LNCAP (cell line): ENCODE results near the gene TSPAN9.

ENCODE experiments used
- TF ChIP-seq, protein P1 (sequence below): fragments of 450-650 bp; IDR thresholded peaks from 2 replicates; pipeline ENCODE4 v1.5.1; 2017; ENCODE audit warnings: mild to moderate bottlenecking

TSPAN9 gene

GRCh38 chr12:3145033-3145432, 67.9 kb downstream of the TSPAN9 start:
- TF ChIP-seq, protein P1, sequence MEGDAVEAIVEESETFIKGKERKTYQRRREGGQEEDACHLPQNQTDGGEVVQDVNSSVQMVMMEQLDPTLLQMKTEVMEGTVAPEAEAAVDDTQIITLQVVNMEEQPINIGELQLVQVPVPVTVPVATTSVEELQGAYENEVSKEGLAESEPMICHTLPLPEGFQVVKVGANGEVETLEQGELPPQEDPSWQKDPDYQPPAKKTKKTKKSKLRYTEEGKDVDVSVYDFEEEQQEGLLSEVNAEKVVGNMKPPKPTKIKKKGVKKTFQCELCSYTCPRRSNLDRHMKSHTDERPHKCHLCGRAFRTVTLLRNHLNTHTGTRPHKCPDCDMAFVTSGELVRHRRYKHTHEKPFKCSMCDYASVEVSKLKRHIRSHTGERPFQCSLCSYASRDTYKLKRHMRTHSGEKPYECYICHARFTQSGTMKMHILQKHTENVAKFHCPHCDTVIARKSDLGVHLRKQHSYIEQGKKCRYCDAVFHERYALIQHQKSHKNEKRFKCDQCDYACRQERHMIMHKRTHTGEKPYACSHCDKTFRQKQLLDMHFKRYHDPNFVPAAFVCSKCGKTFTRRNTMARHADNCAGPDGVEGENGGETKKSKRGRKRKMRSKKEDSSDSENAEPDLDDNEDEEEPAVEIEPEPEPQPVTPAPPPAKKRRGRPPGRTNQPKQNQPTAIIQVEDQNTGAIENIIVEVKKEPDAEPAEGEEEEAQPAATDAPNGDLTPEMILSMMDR: no peak

DNA sequence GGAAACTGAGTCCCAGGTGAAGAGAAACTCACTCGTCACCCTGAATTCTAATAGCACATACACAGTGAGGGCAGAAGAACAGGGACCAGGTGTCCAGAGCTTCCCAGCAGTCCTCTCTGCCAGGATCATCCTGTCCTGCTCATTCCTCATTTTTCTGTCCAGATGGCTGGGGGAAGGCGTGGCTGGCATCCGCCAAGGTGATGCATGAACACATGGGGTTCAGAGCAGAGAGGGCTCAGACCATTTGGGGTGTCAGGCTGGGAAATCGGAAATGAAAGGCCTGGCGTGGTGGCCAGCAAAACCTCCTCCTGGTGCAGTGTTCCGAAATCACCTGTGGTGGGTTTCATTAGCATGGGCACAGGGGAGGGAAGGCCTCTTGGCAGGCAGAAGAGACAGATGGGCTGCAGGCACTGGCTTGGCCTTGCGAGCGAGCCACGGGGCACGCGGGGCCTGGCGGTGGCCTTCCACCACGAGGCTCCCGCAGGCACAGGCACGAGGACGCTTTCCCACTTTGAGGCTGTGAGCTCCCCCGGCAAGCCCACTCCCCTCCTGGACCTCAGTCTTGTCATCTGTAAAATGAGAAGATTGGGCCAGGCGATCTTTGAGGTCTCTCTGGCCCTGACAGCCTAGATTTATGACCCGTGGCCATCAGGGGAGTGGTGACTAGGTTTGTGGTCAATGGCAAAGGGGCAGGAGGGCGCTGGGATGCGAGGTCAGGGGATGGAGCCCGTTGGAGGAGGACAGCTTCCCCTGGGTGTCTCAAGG, 68.5 kb downstream of the TSPAN9 start:
- TF ChIP-seq, protein P1: no peak

DNA sequence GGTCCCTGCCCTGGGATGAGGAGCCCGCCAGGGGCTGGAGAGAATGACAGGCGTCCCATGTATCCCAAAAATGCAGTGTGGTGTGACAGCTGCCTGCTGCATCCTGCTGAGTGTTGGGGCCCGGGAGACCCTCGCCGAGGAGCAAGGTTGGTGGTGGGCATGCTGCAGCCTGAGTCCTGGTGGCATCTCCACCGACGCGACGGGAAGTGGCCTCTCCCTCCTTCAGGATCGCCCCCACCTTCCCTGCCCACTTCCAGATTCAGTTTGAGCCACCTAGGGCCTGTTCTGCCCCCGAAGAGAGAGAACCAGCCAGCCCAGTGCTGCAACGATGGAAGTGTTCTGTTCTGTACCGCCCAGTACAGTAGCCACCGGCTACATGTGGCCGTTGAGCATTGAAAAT, 70.1 kb downstream of the TSPAN9 start:
- TF ChIP-seq, protein P1: no peak

DNA sequence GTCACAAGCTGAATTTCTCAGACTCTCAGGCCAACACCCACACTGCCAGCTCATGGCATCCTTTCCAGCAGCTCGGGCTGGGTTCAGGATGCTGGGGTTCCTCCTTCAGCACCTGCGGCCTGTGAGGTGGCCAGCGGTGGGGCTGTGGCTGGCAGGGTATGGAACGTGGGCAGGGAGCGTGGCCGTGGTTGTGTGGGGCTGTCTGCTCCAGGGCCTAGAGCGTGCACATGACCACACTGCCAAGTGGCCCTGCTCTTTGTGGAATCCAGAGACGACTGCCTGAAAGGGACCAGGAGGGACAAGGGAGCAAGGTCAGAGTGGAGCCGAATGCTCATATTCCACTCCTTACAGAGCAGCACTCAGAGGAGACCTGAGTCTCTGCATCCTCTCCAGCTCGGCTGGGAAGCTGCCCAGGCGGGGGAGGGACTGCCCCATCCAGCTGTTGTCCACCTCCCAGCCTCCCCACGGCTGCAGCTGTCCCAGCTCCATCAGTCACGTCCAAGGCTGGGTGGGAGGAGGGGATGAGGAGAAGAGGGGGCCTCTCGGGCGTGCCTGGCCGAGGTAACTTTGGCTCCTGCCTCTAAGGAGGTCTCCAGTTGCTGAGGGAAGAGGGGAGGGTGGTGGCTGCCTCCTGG, 71.3 kb downstream of the TSPAN9 start:
- TF ChIP-seq, protein P1: no peak

- TF ChIP-seq, protein P1: no peak
These were observed 72.5 kb downstream of the TSPAN9 start for GRCh38 chr12:3149515-3150307.

- TF ChIP-seq, protein P1: no peak
These were observed 73.1 kb downstream of the TSPAN9 start for GRCh38 chr12:3150308-3150670.

- TF ChIP-seq, protein P1: no peak
These were observed 74.0 kb downstream of the TSPAN9 start for GRCh38 chr12:3150931-3151835.
